ENCODE measurements around the gene KCNH2. TPM values are rescaled to one million over a fixed set of nuclear protein-coding genes. Genes with fewer than 3 reads are reported as not detected.
"Not testable (repeated sequence)": the region's sequence is repeated elsewhere in the genome, so short reads cannot be mapped to it uniquely, and the experiment has no call there.

Gene KCNH2
- total RNA-seq, 3 donors from 2014 or later, result 0.49 to 0.71 (median 0.66) TPM

- peaks cover 63% of the 10 kb centered on the region for H3K4me1 Mint-ChIP-seq (ENCODE audit: low read depth)
- H3K36me3 Mint-ChIP-seq (ENCODE audit: insufficient read depth), result no peaks in the 10 kb centered on the region
- DNase-seq, result no peak
- no peak for ATAC-seq
- H3K27me3 Mint-ChIP-seq (ENCODE audit: low read depth), result peaks cover 17% of the 10 kb centered on the region
- H3K4me3 Mint-ChIP-seq, result no peak overlapping the region
- H3K9me3 Mint-ChIP-seq, result no peaks in the 10 kb centered on the region
Observed at GRCh38 chr7:151016942-151017341, 38.8 kb upstream of the KCNH2 start.

GRCh38 chr7:151016505-151016904, 38.4 kb upstream of the KCNH2 start:
- Mint-ChIP-seq H3K36me3 (ENCODE audit: insufficient read depth) (no peaks in the 10 kb centered on the region), H3K4me1 (ENCODE audit: low read depth) (peaks cover 67% of the 10 kb centered on the region), H3K27me3 (ENCODE audit: low read depth) (peaks cover 17% of the 10 kb centered on the region), H3K4me3 (no peak overlapping the region), H3K9me3 (no peaks in the 10 kb centered on the region)
- DNase-seq (no peak), ATAC-seq (no peak)

GRCh38 chr7:151015967-151016366, 37.8 kb upstream of the KCNH2 start:
- ATAC-seq, result no peak
- Mint-ChIP-seq H3K36me3 (ENCODE audit: insufficient read depth) (no peaks in the 10 kb centered on the region), H3K4me1 (ENCODE audit: low read depth) (peaks cover 71% of the 10 kb centered on the region), H3K9me3 (no peaks in the 10 kb centered on the region), H3K4me3 (no peak overlapping the region), H3K27me3 (ENCODE audit: low read depth) (peaks cover 17% of the 10 kb centered on the region)
- no peak for DNase-seq

- Mint-ChIP-seq H3K4me1 (ENCODE audit: low read depth) (peaks cover 81% of the 10 kb centered on the region), H3K9me3 (no peaks in the 10 kb centered on the region), H3K27me3 (ENCODE audit: low read depth) (peaks cover 8% of the 10 kb centered on the region), H3K4me3 (peak overlapping the region; percentile 79), H3K36me3 (ENCODE audit: insufficient read depth) (no peaks in the 10 kb centered on the region)
- DNase-seq (no peak), ATAC-seq (no peak)
Observed at GRCh38 chr7:151014950-151015349, 36.8 kb upstream of the KCNH2 start.

GRCh38 chr7:151013733-151014497, 35.8 kb upstream of the KCNH2 start:
- Mint-ChIP-seq H3K9me3 (no peaks in the 10 kb centered on the region), H3K4me1 (ENCODE audit: low read depth) (peaks cover 77% of the 10 kb centered on the region), H3K36me3 (ENCODE audit: insufficient read depth) (no peaks in the 10 kb centered on the region), H3K27me3 (ENCODE audit: low read depth) (peaks cover 3% of the 10 kb centered on the region), H3K4me3 (peak overlapping the region; percentile 79)
- peak; percentile 70 for DNase-seq
- peak; percentile 45 to 46 for ATAC-seq

- H3K36me3 Mint-ChIP-seq (ENCODE audit: insufficient read depth), result no peaks in the 10 kb centered on the region
- ATAC-seq (peak; percentile 0 to 2), DNase-seq (no peak)
- H3K9me3 Mint-ChIP-seq, result no peaks in the 10 kb centered on the region
- H3K4me1 Mint-ChIP-seq (ENCODE audit: low read depth), result peaks cover 79% of the 10 kb centered on the region
- H3K4me3 Mint-ChIP-seq, result no peak overlapping the region
- H3K27me3 Mint-ChIP-seq (ENCODE audit: low read depth), result peaks cover 2% of the 10 kb centered on the region
Observed at GRCh38 chr7:151013356-151013732, 35.2 kb upstream of the KCNH2 start.

GRCh38 chr7:151012911-151013347, 34.8 kb upstream of the KCNH2 start:
- Mint-ChIP-seq H3K9me3 (no peaks in the 10 kb centered on the region), H3K36me3 (ENCODE audit: insufficient read depth) (no peaks in the 10 kb centered on the region), H3K27me3 (ENCODE audit: low read depth) (no peaks in the 10 kb centered on the region), H3K4me3 (peak overlapping the region; percentile 37), H3K4me1 (ENCODE audit: low read depth) (peaks cover 79% of the 10 kb centered on the region)
- ATAC-seq (no peak), DNase-seq (no peak)

- DNase-seq, result no peak
- ATAC-seq, result no peak
- no peaks in the 10 kb centered on the region for H3K36me3 Mint-ChIP-seq (ENCODE audit: insufficient read depth)
- H3K4me3 Mint-ChIP-seq, result peak overlapping the region; percentile 37
- peaks cover 79% of the 10 kb centered on the region for H3K4me1 Mint-ChIP-seq (ENCODE audit: low read depth)
- no peaks in the 10 kb centered on the region for H3K9me3 Mint-ChIP-seq
- no peaks in the 10 kb centered on the region for H3K27me3 Mint-ChIP-seq (ENCODE audit: low read depth)
Observed at GRCh38 chr7:151012031-151012692, 34.0 kb upstream of the KCNH2 start.

- H3K36me3 Mint-ChIP-seq (ENCODE audit: insufficient read depth); ATAC-seq; H3K9me3 Mint-ChIP-seq; DNase-seq; H3K27me3 Mint-ChIP-seq (ENCODE audit: low read depth): not testable (repeated sequence)
- H3K4me3 Mint-ChIP-seq, result peak overlapping the region; percentile 29
- peaks cover 75% of the 10 kb centered on the region for H3K4me1 Mint-ChIP-seq (ENCODE audit: low read depth)
Observed at GRCh38 chr7:151011616-151012015, 33.5 kb upstream of the KCNH2 start.

GRCh38 chr7:151011097-151011409, 32.9 kb upstream of the KCNH2 start:
- Mint-ChIP-seq H3K4me1 (ENCODE audit: low read depth) (peaks cover 71% of the 10 kb centered on the region), H3K27me3 (ENCODE audit: low read depth) (no peaks in the 10 kb centered on the region), H3K9me3 (no peaks in the 10 kb centered on the region), H3K4me3 (peak overlapping the region; percentile 60), H3K36me3 (ENCODE audit: insufficient read depth) (no peaks in the 10 kb centered on the region)
- no peak for ATAC-seq
- no peak for DNase-seq

- peak; percentile 4 for ATAC-seq
- H3K4me1 Mint-ChIP-seq (ENCODE audit: low read depth), result peaks cover 69% of the 10 kb centered on the region
- H3K36me3 Mint-ChIP-seq (ENCODE audit: insufficient read depth), result no peaks in the 10 kb centered on the region
- H3K9me3 Mint-ChIP-seq, result no peaks in the 10 kb centered on the region
- DNase-seq, result no peak
- H3K27me3 Mint-ChIP-seq (ENCODE audit: low read depth), result no peaks in the 10 kb centered on the region
- peak overlapping the region; percentile 60 for H3K4me3 Mint-ChIP-seq
Observed at GRCh38 chr7:151010307-151011096, 32.4 kb upstream of the KCNH2 start.

- Mint-ChIP-seq H3K36me3 (ENCODE audit: insufficient read depth) (no peaks in the 10 kb centered on the region), H3K4me1 (ENCODE audit: low read depth) (peaks cover 63% of the 10 kb centered on the region), H3K9me3 (no peaks in the 10 kb centered on the region), H3K27me3 (ENCODE audit: low read depth) (no peaks in the 10 kb centered on the region), H3K4me3 (no peak overlapping the region)
- ATAC-seq (no peak), DNase-seq (no peak)
Observed at GRCh38 chr7:151010037-151010306, 31.9 kb upstream of the KCNH2 start.

GRCh38 chr7:151009327-151010036, 31.4 kb upstream of the KCNH2 start:
- DNase-seq (no peak), ATAC-seq (no peak)
- Mint-ChIP-seq H3K4me1 (ENCODE audit: low read depth) (peaks cover 58% of the 10 kb centered on the region), H3K36me3 (ENCODE audit: insufficient read depth) (peaks cover under 1% of the 10 kb centered on the region), H3K9me3 (no peaks in the 10 kb centered on the region), H3K27me3 (ENCODE audit: low read depth) (no peaks in the 10 kb centered on the region), H3K4me3 (no peak overlapping the region)

All from activated T-cell treated with anti-CD3 and anti-CD28 coated beads, Interleukin-2, amount 50 U/mL, for 4 hours (primary cell).